CD4-positive, alpha-beta T cell treated with Interleukin-17A for 1 hour (primary cell): ENCODE results near the gene FBXO44.

Experiments used
- DNase-seq: peaks from one replicate; pipeline ENCODE4 v3.0.0-alpha.2; 2020

Gene FBXO44

DNA sequence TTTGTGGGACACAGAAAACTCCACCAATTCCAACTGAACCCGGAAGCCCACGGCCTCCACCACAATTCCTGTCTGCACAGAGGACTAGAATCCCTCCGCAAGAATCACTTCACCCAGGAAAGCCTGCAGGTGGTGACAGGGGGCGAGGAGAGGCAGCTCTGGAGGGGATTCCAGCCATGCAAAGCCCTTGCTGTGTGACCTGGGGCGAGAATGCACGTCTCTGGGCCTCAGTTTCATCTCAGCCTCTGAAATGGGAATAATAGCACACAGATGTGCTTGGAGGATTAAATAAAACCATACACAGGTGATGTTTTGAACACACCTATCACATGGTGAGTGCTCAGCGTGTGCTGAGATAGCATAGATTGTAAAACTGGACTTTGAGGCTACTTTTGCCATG lies 14.6 kb upstream of the FBXO44 start:
- DNase-seq = no peak

DNA sequence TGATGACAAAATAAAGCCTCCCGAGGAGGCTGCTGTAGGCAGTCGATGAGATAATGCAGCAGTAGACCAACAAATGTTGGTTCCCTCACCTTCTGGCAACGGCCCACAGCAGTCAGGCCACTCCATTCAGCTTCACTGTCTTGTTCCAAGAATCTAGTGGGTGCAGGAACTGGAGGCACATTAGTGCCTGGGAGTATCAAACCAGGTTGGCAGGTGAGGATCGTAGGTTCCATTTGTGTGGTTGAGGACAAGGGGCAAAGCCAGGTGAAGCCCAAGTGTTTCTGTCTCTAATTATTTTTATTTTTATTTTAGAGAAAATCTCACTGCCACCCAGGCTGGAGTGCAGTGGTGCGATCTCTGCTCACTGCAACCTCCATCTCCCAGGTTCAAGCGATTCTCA lies 13.7 kb upstream of the FBXO44 start:
- no peak for DNase-seq

DNA sequence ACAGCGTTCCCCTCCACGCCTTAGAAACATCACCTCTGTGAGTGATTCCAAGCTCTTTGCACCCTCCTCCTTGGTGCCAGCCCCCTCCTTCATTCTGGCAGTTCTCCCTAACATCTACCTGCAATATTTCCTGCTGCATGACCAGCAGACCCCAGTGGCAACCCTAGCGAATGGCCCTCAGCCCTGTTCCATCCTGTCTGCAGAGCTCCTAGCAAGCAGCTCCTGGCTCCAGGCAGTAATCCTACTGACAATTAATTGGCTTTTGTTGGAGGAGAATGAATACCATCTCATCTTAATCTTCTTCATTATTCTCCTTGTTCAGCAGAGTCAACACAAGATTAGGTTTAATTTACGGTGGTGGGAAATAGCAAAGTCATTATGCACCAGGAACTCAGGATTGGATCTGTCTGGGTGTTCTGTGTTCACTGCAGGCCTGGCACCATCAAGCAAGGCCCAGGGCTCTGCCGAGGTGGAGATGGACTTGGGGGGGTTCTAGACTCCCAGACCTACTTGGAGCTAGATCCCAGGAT lies 12.8 kb upstream of the FBXO44 start:
- no peak for DNase-seq

DNA sequence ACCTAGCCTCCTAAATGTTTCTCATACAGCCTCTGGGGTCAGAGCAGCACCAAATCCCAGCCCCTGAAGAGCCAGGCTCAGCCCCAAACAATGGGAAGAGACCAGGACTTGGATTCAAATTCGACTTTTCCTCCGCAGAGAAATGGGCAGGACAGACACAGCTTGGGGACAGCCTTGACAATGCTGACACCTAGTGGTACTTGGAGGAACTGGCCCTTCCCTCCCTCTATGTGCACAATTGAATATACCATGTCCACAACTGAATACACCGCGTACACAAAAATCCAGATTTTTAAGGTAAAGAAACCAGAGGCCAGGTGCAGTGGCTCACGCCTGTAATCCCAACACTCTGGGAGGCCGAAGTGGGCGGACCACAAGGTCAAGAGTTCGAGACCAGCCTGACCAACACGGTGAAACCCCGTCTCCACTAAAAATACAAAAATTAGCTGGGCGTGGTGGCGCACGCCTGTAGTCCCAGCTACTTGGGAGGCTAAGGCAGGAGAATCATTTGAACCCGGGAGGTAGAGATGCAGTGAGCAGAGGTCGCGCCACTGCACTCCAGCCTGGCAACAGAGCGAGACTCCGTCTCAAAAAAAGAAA lies 12.2 kb upstream of the FBXO44 start:
- peak; percentile 81 for DNase-seq

DNA sequence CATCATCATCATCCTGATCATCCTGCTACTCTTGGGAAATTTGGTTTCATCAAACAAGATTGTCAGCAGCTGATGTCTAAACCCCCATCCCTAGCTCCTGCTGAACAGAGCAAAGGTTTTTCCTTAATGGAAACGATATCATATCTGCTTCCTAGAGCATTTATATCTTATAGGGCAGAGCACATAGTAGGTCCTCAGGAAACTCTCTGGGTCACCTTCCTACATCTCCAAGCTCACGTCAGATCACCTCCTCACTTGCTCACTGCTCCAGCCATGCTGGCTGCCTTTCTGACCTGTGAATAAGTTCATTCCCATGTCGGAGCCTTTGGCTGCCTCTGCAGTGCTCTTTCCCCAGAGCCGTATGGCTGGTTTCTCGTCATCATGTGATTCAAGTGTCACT lies 10.9 kb upstream of the FBXO44 start:
- no peak for DNase-seq

DNA sequence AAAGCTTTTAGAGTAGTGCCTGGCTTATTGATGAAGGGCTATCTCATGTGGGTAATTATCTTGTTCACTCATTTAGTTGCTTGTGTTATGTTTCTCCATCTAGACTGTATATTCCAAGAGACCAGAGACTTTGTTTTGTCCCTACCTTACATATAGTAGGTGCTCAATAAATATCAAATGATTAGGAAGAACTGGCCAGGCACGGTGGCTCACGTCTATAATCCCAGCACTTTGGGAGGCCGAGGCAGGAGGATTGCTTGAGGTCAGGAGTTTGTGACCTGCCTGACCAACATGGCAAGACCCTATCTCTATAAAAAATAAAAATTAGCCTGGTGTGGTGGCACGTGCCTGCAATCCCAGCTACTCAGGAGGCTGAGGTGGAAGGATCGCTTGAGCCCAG lies 9.4 kb upstream of the FBXO44 start:
- no peak for DNase-seq

DNA sequence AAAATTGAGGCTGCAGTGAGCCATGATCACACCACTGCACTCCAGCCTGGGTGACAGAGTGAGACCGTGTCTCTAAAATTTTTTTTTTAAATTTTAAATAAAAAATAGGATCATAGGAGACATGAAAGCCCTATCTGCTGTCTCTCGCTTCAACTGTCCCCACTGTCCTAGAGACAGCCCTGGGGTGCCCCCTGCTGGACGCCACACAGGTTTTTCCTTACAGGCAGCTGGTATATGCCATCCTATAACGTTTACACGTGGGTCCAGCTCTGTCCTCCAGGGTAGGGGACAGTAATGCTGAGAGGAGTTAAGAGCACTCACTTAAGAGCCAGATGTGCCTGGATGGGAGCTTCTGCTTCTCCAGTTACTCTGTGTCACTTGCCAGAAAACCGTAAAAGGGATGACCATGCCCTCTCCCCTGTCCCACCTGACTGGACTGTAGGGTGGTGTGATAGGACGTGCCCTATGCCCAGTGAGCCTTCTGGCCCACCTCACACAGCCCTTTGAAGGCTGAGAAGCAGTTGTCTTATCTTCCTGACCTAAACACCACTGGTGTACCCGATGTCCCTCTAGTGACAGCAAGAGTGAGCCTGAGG lies 8.9 kb upstream of the FBXO44 start:
- peak; percentile 83 for DNase-seq

DNA sequence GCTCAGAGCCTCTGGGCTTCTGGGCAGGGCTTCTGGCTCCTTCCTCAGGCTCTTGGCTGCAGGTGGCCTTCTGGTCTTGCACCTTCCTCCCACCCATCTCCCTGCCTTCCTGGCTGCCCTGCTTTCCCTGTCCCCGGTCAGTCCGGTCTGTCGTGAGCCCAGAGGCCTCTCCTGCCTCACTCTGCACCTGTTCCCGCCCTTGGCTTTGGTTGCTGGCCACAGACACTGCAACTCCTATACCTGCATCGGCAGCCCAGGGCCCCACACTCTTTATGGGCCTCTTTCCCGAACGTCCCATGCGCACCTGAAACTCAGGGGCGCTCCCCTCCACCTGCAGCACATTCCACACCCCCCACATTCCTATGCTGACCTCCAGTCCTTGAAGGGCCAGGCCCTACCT lies 8.4 kb upstream of the FBXO44 start:
- DNase-seq = no peak

DNA sequence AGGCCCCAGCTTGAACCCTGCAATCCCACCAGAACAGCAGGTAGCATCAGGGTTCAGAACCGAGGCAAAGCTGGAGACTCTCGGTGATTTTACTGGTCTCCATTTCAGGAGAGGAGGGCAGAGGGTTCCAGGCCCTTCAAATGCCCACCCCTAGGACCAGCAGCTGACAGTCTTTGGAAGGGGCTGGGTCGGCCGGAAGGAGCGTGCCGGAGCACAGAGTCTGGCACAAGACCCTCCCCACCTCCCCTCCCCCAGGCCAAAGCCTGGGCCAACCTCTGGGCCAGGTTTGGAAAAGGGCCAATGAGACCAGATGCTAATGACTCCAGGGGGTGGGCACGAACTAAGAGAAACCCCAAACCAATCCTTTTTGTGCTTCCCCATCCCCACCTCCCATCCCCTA lies 7.3 kb upstream of the FBXO44 start:
- DNase-seq = no peak

DNA sequence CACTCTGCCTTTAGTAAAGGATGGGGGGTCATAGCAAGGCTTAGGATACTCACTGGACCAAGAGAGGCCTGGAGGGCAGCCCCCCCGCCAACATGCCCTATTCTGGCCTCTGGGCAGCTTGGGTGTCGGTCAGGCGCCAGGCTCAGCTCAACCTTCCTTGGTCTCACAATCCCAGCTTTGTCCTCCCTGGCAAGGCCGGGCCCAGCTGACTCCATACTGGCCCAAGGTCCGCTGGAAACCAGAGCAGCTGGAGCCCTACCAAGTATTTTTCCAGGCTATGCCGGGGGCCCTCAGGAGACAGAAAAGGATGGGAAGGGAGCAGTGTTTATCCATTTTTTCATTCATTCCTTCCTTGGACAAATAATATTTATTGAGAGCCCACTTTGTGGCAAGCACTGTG lies 6.6 kb upstream of the FBXO44 start:
- no peak for DNase-seq

DNA sequence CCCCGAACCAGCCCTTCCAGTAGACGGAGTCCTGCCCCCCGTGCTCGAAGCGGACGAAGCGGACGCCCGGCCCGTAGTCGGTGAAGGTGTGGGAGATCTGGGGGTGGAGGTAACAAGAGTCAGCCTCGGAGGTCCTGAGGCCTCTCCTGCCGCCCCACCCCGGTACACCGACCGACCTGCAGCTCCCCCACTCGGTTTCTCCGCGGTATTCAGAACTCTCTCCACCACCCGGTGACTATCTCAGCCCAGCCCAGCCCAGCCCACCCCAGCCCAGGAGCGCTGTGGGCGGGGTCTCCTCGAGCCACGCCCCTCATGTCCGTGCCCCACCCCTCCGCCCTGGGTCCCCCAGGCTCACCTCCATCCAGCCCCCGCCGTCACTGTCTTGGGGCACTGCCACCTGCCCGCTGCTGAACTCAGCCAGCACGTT lies 5.9 kb upstream of the FBXO44 start:
- peak; percentile 36 for DNase-seq

DNA sequence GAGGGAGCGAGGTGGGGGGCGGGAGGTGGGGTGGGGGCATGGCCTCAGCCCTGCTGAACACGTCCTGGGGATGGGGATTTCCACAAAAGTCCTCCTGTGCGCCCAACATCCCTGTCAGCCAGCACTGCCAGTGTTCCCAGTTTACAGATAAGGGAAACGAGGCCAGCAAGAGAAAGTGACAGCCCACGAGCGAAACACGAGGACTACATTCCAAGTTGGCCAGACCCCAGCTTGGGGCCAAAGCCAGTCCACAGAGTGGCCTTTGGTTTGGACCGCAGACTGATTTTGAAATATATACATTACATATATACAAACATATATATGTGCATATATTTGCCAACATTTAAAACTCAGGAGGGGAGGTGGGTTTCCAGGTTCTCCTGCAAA lies 5.4 kb upstream of the FBXO44 start:
- DNase-seq = no peak

DNA sequence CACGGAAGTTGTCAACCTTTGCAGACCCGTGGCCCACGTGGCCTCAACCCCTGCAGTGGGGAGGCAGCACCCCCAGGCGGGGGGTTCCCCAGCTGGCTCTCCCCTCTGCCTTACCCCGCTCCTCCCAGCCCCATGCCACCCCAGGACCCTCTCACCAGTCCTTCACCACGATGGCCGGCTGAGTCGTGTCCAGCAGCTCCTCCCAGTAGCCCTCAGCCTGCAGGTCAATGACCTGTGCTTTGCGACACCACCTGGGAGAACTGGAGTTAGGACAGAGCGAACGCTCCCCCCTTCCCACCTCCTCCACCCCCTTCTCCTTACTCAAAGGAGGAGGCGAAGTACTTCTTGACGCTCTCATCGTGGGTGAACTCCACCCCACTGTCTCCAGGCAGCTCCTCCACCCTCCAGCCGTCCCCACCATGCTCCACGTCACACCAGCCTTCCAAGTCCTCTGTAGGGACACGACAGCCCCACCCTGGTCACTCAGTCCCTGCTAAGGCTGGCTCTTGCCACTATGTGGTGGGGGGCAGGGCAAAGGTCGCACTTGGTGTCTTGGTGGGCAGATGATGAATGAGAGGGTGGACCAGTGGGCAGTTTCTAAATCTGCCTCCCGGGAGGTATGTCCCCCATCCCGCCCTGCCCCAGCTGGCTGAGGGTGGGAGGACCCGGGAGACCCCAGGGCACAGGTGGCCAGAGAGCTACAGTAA lies 4.9 kb upstream of the FBXO44 start:
- no peak for DNase-seq

DNA sequence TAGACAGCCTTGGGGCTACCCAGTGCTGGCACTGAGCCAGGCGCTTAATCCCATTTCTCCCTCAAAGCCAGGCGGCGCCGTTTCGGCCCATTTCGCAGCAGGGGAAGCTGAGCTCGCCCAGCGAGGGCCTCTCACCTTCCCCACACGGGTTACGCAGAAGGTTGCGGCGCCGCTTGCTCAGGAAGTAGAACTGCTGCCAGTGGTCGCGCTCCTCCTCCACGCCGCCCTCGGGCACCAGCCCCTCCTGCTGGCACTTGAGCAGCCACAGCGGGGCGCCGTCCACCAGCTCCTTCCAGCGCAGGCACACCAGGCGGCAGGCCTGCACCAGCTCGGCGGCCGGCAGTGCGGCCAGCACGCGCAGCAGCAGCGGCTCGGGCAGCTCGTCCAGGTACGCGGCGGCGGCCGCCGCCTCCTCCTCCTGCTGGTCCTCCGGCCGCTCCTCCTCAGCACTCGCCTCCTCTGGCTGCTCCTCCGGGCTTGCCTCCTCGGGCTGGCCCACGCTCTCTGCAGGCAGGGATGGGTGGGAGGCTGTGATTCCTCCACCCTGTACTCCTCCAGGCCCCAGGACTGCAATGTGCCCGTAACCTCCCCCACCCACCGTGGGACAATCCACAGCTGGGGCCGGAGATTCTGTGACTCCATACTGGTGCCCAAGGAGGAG lies 4.2 kb upstream of the FBXO44 start:
- peak; percentile 88 for DNase-seq

DNA sequence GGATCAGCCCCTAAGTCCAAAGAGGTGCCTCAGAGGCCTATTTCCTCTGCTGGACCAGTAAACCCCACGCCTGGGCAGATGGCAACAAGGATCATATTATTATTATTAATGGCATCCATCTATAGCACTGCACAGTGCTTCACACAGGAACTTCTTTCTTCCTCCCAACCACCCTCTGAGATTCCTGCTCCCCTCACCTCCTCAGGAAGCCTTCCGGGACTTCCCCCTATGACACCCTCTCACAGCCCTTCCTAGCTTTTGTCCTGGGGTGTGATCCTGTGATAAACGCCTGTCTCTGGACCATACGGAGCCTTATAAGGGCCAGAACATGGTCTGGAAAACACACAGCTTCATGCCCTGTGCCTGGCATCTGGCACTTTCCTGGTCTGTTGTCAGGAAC lies 3.7 kb upstream of the FBXO44 start:
- no peak for DNase-seq

DNA sequence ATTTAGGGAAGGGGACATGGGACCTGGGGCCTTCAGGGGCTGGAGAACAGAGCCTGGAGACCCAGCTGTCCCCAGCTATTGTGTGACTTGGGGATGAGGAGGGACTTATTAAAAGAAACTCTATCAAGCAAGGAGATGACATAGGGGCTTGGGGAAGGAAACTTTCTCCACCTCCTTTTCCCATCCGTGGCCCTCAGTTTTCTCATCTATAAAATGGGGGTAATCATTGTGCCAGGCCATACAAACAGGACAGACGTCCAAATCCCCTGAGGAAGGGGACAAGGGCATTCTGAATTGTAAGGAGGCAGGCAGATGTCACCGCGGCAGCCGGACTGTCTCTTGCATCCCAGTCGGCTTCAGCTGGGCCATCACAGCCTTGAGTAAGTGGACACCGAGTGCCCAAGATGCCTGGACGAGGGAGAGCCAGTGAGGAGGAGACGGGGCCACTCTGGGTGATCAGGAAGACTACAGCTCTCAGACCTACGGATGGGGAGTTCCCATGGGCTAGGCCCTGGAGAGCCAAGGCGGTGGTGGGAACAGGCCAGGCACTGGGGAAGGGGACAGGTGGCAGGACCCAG lies 2.4 kb upstream of the FBXO44 start:
- no peak for DNase-seq

DNA sequence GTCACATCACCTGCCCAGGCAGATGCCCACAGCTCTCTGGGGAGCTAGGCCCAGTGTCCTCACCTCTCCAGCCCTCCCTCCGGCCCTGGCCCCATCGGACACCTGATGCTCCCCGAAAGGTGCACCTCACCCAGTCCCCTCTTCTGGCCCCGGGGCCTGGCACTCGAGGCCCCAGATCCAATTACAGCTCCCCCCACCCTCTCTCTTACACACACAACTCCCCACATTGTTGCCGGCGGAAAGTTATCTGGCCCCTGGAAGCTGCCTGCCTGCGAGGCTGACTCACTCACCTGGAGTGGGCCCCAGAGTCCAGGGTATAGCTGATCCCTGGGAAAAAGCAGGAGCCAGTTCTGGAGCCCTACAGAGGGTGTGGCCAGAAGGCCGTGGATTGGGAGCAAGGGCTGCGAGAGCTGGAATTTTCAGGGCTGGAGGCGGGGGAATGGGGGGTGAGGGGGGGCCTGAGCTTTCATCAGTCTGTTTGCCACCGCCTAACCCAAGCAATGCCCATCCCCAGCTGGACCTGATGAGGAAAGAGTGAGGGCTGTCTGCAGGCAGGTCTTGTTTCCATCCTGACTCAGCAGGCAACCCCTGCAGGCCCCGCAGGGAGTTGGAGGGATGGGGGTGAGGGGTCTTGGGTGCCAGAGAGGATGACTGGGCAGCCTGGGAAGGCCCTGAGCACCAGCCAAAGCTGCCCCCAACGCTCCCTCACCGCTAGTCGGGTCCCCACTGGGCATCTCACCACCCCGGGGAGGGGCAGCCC lies 1.4 kb upstream of the FBXO44 start:
- no peak for DNase-seq

DNA sequence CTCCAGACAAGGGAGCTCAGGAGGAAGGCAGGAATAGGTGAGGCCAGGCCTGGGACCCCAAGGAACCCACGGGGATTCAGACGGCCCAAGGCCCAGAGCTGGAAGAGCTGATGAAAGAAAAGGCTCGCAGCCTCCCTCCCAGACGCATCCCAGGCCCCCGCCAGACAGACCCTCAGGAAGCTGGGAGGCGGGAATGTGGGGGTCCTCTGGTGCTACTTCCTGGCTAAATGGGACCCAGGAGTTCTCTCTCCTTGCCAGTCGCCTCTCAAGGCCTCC lies 878 bp upstream of the FBXO44 start:
- DNase-seq = no peak

DNA sequence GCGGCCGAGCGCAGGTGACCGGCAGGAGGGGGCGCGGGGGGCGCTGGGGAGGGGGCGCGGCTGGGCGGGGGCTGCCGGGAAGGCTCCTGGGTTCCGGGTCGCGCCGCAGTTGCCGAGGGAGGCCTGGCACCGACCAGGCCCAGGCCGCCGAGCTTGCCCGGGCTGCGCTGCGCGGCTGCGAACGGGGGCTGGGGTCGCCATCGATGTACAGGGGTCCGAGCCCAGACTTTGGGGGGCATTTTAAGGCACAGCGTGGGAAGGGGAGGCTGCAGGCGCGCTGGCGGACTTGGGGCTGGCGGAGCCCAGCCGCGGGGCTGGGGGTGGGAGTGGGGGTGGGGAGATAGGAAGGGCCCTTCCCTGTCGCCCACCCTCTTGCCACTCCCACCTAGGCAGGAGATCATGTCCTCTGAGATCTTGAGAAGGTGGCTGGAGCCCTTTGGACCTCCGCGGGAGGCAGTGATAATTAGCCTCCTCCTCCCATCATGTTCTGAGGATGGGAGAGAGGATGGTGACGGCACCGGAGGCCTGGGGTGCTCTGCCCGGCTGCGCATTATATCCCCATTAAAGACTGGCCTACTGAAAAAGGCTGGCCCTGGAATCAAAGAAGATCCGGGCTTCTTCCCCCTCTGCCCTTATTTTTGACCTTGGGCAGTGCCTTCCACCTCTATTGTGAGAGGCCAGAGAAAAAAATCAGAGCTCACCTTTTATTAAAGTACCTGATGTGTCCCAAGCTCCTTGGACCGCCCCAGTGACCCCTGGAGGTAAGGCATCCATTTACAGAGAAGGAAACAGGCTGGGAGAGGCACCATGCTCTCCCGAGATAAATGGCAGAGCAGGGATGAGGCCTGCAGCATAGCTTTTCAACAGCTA lies 497 bp downstream of the FBXO44 start:
- DNase-seq = no peak

DNA sequence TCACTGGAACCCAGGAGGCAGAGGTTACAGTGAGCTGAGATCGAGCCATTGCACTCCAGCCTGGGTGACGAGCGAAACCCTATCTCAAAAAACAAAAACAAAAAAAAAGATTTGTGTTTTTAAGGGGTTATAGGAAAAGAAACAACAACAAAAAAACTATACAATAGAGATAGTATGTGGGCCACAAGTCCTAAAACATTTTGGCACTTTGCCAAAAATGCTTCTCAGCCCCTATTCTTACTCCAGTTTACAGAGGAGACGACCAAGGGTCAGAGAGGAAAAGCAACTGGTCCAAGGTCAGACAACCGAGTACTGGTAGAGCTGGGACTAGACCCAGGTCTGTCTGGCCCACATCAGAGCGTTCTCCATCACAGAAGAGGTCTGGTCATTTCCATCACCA lies 3.0 kb downstream of the FBXO44 start:
- no peak for DNase-seq

DNA sequence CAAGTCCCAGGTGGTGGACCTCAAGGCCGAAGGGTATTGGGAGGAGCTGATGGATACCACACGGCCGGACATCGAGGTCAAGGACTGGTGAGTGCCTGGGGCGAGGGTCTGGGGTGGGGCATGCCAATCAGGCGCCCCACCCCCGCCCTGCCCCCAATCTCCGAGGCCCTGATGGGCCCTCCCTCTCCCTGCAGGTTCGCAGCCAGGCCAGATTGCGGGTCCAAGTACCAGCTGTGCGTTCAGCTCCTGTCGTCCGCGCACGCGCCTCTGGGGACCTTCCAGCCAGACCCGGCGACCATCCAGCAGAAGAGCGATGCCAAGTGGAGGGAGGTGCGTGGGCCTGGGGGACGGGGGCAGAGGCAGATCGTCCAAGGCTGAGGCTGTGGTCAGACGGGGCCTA lies 3.9 kb downstream of the FBXO44 start:
- DNase-seq = no peak

DNA sequence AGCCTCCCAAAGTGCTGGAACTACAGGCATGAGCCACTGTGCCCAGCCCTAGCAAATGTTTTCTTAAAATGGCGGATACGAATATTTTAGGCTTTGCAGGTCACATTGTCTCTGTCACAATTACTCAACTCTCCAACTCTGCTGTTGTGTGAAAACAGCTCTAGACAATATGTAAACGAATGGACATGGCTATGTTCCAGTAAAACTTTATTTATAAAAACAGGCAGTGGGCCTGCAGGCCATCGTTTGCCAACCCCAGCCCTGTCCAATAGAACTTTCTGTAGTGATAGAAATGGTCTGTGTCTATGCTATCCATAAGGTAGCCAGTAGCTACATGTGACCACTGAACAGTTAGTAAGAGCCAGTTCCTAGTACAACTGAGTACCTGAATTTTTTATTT lies 5.1 kb downstream of the FBXO44 start:
- DNase-seq = no peak
